B cell (primary cell): ENCODE results near the gene TMEM69. TPM values are rescaled to one million over a fixed set of nuclear protein-coding genes. Genes with fewer than 3 reads are reported as not detected.

Experiments
- ATAC-seq: fragments of 200-7000 bp; cut with Tn5 transposase; one replicate; pipeline ENCODE4 v1.10.0; 2021; ENCODE audit warnings: low read depth, mild to moderate bottlenecking, moderate number of reproducible peaks, moderate library complexity
- CTCF ChIA-PET: fragments of 350-600 bp; sonication (Branson Sonifier 250); formaldehyde crosslinking; loops from one replicate; lab custom pipeline; 2021; ENCODE audit warnings: antibody characterized with exemption, inconsistent platforms; lab: Charles Lee
- POLR2A ChIA-PET: fragments of 350-600 bp; sonication (Branson Sonifier 250); formaldehyde crosslinking; loops from one replicate; lab custom pipeline; 2021; ENCODE audit warnings: antibody characterized with exemption; lab: Charles Lee
- DNase-seq: peaks from one replicate; pipeline ENCODE4 v3.0.0; 2013
- H2AFZ ChIP-seq: 2 replicates; pipeline ENCODE4 v1.6.1; 2012; ENCODE audit warnings: mild to moderate bottlenecking, low read depth, low read length; ENCODE audit not compliant: insufficient read depth, poor library complexity, severe bottlenecking
- H3K27ac ChIP-seq, 2 donors: 1 replicate in 1 of 2; 2 replicates in 1 of 2; pipeline ENCODE4 v1.5.1; 2012 to 2013; ENCODE audit warnings: low read length in 2 of 2, mild to moderate bottlenecking in 2 of 2, moderate library complexity in 1 of 2
- H3K27me3 ChIP-seq, 4 experiments: fragments of 200-600 bp in 1 of 4; sonication (generic) in 1 of 4; replicated peaks in 1 of 4; 1 replicate in 2 of 4; 2 replicates in 2 of 4; pipeline versions ENCODE4 v1.6.1 to v1.7.0; 2013 to 2016; ENCODE audit warnings: low read length in 3 of 4, mild to moderate bottlenecking in 2 of 4, mixed read lengths in 1 of 4, moderate library complexity in 1 of 4; ENCODE audit not compliant: insufficient read depth in 4 of 4, control insufficient read depth in 3 of 4; ENCODE audit errors: control extremely low read depth in 1 of 4
- H3K36me3 ChIP-seq, 2 experiments: replicated peaks in 1 of 2; 1 replicate in 1 of 2; 2 replicates in 1 of 2; pipeline versions ENCODE4 v1.6.1 to v1.7.1; 2013; ENCODE audit warnings: low read length in 1 of 2; ENCODE audit not compliant: insufficient read depth in 2 of 2, control insufficient read depth in 1 of 2; ENCODE audit errors: control extremely low read depth in 1 of 2, extremely low read depth in 1 of 2
- H3K4me1 ChIP-seq, 2 donors: fragments of 200-600 bp in 1 of 2; sonication (generic) in 1 of 2; 1 replicate in 1 of 2; 2 replicates in 1 of 2; pipeline versions ENCODE4 v1.5.1 to v1.6.1; 2013 to 2017; ENCODE audit warnings: low read length in 2 of 2; ENCODE audit not compliant: control insufficient read depth in 2 of 2, insufficient read depth in 2 of 2
- H3K4me2 ChIP-seq: replicated peaks from 2 replicates; pipeline ENCODE3; 2012; ENCODE audit warnings: mild to moderate bottlenecking, low read depth, low read length; ENCODE audit not compliant: poor library complexity, severe bottlenecking
- H3K4me3 ChIP-seq, 5 experiments: fragments of 200-600 bp in 1 of 5; sonication (generic) in 1 of 5; 1 replicate in 3 of 5; 2 replicates in 2 of 5; pipeline versions ENCODE4 v1.5.1 to v1.7.0; 2011 to 2016; ENCODE audit warnings: low read length in 4 of 5, mild to moderate bottlenecking in 4 of 5, low read depth in 2 of 5, control low read depth in 1 of 5, moderate library complexity in 1 of 5; ENCODE audit not compliant: insufficient read depth in 1 of 5; ENCODE audit errors: control extremely low read depth in 1 of 5, extremely low read depth in 1 of 5
- H3K79me2 ChIP-seq: fragments of 200-600 bp; sonication (generic); one replicate; pipeline ENCODE4 v1.6.0; 2016; ENCODE audit warnings: low read length; ENCODE audit not compliant: control insufficient read depth, insufficient read depth
- H3K9ac ChIP-seq: fragments of 200-600 bp; sonication (generic); 2 replicates; pipeline ENCODE4 v1.6.1; 2017; ENCODE audit warnings: mild to moderate bottlenecking, low read length, moderate library complexity
- H3K9me3 ChIP-seq, 3 donors: one replicate each; pipeline versions ENCODE4 v1.6.1 to v1.7.1; 2013; ENCODE audit warnings: low read length in 2 of 3; ENCODE audit not compliant: control insufficient read depth in 2 of 3, insufficient read depth in 1 of 3; ENCODE audit errors: control extremely low read depth in 1 of 3
- H4K20me1 ChIP-seq: 2 replicates; pipeline ENCODE4 v1.6.0; 2012; ENCODE audit warnings: mild to moderate bottlenecking, low read length; ENCODE audit not compliant: insufficient read depth, control insufficient read depth, poor library complexity, severe bottlenecking
- H3K27ac Mint-ChIP-seq: one replicate; pipeline ENCODE4 v1.8.0; 2021; ENCODE audit warnings: mixed read lengths
- H3K27me3 Mint-ChIP-seq: one replicate; pipeline ENCODE4 v1.8.0; 2021; ENCODE audit warnings: mixed read lengths
- H3K4me1 Mint-ChIP-seq: one replicate; pipeline ENCODE4 v1.8.0; 2021; ENCODE audit warnings: mixed read lengths
- H3K4me3 Mint-ChIP-seq: one replicate; pipeline ENCODE4 v1.8.0; 2021; ENCODE audit warnings: mixed read lengths
- H3K9me3 Mint-ChIP-seq: one replicate; pipeline ENCODE4 v1.8.0; 2022; ENCODE audit warnings: mixed read lengths; ENCODE audit not compliant: insufficient read depth
- EZH2 ChIP-seq: IDR thresholded peaks from 2 replicates; pipeline ENCODE4 v1.6.1; 2012; ENCODE audit warnings: borderline replicate concordance, low read depth, mild to moderate bottlenecking, moderate library complexity, low read length; ENCODE audit not compliant: insufficient read depth, poor library complexity, severe bottlenecking
- WGBS: methylation state at CpG from one replicate; pipeline ENCODE4 v1.1.5; 2013; ENCODE audit warnings: missing lambda C conversion rate; ENCODE audit not compliant: insufficient coverage; 5-methylcytosine and 5-hydroxymethylcytosine counted together
- intact Hi-C: fragments of 100-400 bp; cut with micrococcal nuclease; formaldehyde crosslinking; loops from one replicate; pipeline ENCODE4 v1.10.0; 2022
- polyA plus RNA-seq: library from polyadenylated mRNA; depleted of rRNA; stranded (reverse); fragments of >200 nt; gene quantifications from 2 replicates; pipeline ENCODE4 v1.2.3, GENCODE V29; 2012
- total RNA-seq, 2 donors: library from RNA; stranded (reverse); fragments of 120-200 nt in 1 of 2; gene quantifications; 1 replicate in 1 of 2; 2 replicates in 1 of 2; pipeline versions ENCODE4 v1.2.3 to v1.2.4, GENCODE V29; 2013 to 2022
- TF ChIP-seq, protein P1 (sequence below): fragments of 200-600 bp; IDR thresholded peaks from one replicate; pipeline ENCODE4 v1.8.0; 2022; ENCODE audit warnings: antibody characterized with exemption, mild to moderate bottlenecking

Gene TMEM69
- total and polyA plus RNA-seq, 2 donors (not counting 1 experiment from before 2014, with no cell fraction given) = 21.8 to 34.2 TPM

DNA sequence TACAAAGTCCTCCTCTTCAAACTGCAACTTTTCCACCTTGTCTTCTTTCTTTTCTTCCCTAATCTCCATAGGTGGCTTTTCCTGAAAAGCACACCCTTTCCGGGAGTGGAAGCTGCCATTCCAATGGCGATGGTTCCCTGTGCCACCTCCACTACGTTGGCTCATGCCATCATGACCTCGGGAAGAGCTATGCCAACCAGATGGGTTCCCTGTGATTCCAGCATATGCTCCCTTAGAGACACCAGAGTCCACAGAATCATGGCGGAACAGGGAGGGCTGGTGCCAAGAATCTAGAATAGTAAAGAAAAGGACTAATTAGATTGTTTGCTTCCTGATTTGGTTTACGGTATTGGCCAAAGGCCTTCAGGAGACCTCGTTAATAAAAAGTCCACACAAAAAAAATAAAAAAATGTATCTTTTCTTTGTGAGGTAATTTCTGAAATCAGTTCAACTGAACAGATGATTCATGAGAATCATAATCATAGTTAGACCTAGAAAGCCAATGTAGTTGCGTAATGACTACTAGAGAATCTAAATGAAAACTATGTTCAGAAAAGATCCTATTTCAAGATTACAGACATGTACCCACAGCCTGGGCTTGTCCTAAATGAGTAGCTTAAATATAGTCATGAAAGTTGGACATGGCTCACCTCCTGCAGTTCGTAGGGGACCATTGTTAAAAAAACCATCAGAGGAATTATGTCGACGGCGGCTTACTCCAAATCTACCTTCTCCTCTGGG lies 33.3 kb upstream of the TMEM69 start:
- TF ChIP-seq, protein P1, sequence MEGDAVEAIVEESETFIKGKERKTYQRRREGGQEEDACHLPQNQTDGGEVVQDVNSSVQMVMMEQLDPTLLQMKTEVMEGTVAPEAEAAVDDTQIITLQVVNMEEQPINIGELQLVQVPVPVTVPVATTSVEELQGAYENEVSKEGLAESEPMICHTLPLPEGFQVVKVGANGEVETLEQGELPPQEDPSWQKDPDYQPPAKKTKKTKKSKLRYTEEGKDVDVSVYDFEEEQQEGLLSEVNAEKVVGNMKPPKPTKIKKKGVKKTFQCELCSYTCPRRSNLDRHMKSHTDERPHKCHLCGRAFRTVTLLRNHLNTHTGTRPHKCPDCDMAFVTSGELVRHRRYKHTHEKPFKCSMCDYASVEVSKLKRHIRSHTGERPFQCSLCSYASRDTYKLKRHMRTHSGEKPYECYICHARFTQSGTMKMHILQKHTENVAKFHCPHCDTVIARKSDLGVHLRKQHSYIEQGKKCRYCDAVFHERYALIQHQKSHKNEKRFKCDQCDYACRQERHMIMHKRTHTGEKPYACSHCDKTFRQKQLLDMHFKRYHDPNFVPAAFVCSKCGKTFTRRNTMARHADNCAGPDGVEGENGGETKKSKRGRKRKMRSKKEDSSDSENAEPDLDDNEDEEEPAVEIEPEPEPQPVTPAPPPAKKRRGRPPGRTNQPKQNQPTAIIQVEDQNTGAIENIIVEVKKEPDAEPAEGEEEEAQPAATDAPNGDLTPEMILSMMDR = no peak
- TF ChIP-seq EZH2 = no peak
- 100% methylated on average over 4 of the region's 12 CpGs for WGBS
- H3K27ac Mint-ChIP-seq = no peak overlapping the region
- H3K4me1 Mint-ChIP-seq = peaks cover 3% of the 10 kb centered on the region
- Histone ChIP-seq H3K4me2 (no peak overlapping the region), H3K27me3 (no peaks in the 10 kb centered on the region), H3K4me3 (no peak overlapping the region), H3K9ac (no peak overlapping the region), H3K36me3 (peaks cover 6 to 90% of the 10 kb centered on the region in 2 experiments), H3K79me2 (peaks cover 46% of the 10 kb centered on the region), H3K4me1 (no peaks in the 10 kb centered on the region), H3K27ac (no peak overlapping the region), H3K9me3 (no peaks in the 10 kb centered on the region), H2AFZ (no peak overlapping the region), H4K20me1 (peaks cover 26% of the 10 kb centered on the region)
- DNase-seq = no peak
- no peaks in the 10 kb centered on the region for H3K27me3 Mint-ChIP-seq
- POLR2A ChIA-PET = no interaction called here
- no peak overlapping the region for H3K4me3 Mint-ChIP-seq
- H3K9me3 Mint-ChIP-seq = no peaks in the 10 kb centered on the region
- ATAC-seq = no peak
- CTCF ChIA-PET = interaction anchor here (0.6 kb wide), 1 partner anchor 25 kb away, joined by 4 read pairs; no protein-coding TSS in a partner anchor
- intact Hi-C loops = no loop called here

DNA sequence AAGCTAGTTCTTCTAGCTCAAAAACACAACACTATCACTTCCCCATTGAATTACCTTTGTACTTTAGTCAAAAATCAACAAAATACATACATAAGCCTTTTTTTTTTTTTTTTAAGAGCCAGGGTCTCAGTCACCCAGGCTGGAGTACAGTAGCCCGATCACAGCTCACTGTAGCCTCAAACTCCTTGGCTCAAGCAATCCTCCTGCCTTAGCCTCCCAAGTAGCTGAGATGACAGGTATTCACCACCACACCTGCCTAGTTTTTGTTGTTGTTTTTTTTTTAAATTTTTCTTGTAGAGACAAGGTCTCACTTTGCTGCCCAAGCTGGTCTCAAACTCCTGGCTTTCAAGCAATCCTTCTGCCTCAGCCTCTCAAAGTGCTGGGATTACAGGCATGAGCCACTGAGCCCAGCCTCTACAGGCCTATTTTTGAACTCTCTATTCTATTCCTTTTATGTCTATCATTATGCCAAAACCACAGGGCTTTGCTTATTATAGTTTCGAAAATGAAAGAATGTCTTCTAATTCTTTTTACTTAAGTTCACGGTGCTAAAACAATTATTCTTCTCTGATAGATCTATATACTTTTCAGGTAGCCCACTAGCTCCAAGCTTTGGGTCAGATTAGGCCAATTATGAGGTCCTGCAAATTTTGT lies 31.3 kb upstream of the TMEM69 start:
- Mint-ChIP-seq H3K4me1 (no peaks in the 10 kb centered on the region), H3K9me3 (no peaks in the 10 kb centered on the region), H3K27ac (no peak overlapping the region), H3K4me3 (no peak overlapping the region), H3K27me3 (no peaks in the 10 kb centered on the region)
- H2AFZ ChIP-seq = no peak overlapping the region
- H3K36me3 ChIP-seq = peaks cover 6 to 84% of the 10 kb centered on the region in 2 experiments
- no peak for ATAC-seq
- no peaks in the 10 kb centered on the region for H3K4me1 ChIP-seq
- TF ChIP-seq EZH2 = no peak
- TF ChIP-seq, protein P1 = no peak
- H3K79me2 ChIP-seq = peaks cover 41% of the 10 kb centered on the region
- no CpG with 5 or more reads among the region's 3 CpGs for whole genome bisulfite sequencing
- ChIA-PET POLR2A (no interaction called here), CTCF (interaction anchor here (0.7 kb wide), 1 partner anchor 30 kb away, joined by 4 read pairs; the partner anchor contains the start of gene GPBP1L1)
- H3K9ac ChIP-seq = no peak overlapping the region
- no peak overlapping the region for H3K27ac ChIP-seq
- H3K9me3 ChIP-seq = no peaks in the 10 kb centered on the region
- no peaks in the 10 kb centered on the region for H3K27me3 ChIP-seq
- no peak for DNase-seq
- no peak overlapping the region for H3K4me2 ChIP-seq
- no peak overlapping the region for H3K4me3 ChIP-seq
- intact Hi-C loops = no loop called here
- peaks cover 29% of the 10 kb centered on the region for H4K20me1 ChIP-seq
